GM12878 (cell line): ENCODE results near the gene MATN4.

Experiments
- GABPA ChIP-seq: IDR thresholded peaks from 2 replicates; pipeline ENCODE4 v1.6.1; 2014; ENCODE audit warnings: antibody characterized with exemption, low read depth, mild to moderate bottlenecking, inconsistent platforms
- POLR2A ChIP-seq: IDR thresholded peaks from 2 replicates; pipeline ENCODE4 v1.6.1; 2011; ENCODE audit warnings: low read depth, mild to moderate bottlenecking, low read length
- POLR2AphosphoS5 ChIP-seq: IDR thresholded peaks from 2 replicates; pipeline ENCODE4 v1.6.1; 2011; ENCODE audit warnings: mild to moderate bottlenecking, low read length, inconsistent platforms
- RAD21 ChIP-seq: IDR thresholded peaks from 2 replicates; pipeline ENCODE4 v1.6.1; 2011; ENCODE audit warnings: mild to moderate bottlenecking, low read depth, low read length, moderate library complexity; ENCODE audit not compliant: insufficient read depth
- SP1 ChIP-seq: IDR thresholded peaks from one replicate; pipeline ENCODE4 v1.6.1; 2011; ENCODE audit warnings: low read depth, low read length
- ZNF207 ChIP-seq: fragments of 450-650 bp; IDR thresholded peaks from 2 replicates; pipeline ENCODE4 v1.6.1; 2014; ENCODE audit warnings: antibody characterized with exemption, mild to moderate bottlenecking, borderline replicate concordance
- TF ChIP-seq, protein P1 (sequence below), 3 experiments: IDR thresholded peaks in 2 of 3; conservative IDR thresholded peaks in 1 of 3; 2 replicates each; pipeline ENCODE4 v1.5.1; 2011; ENCODE audit warnings: low read depth in 3 of 3, low read length in 3 of 3, mild to moderate bottlenecking in 3 of 3, control low read depth in 2 of 3, moderate library complexity in 2 of 3, inconsistent platforms in 1 of 3, mixed read lengths in 1 of 3; ENCODE audit not compliant: control insufficient read depth in 2 of 3, insufficient read depth in 1 of 3; ENCODE audit errors: extremely low read depth in 1 of 3
- TF ChIP-seq, protein P2 (sequence below): IDR thresholded peaks from 2 replicates; pipeline ENCODE4 v1.6.1; 2011; ENCODE audit warnings: low read depth, low read length, improper control_type of control experiment, borderline replicate concordance
- TF ChIP-seq, protein P3 (sequence below): fragments of 150-350 bp; IDR thresholded peaks from 2 replicates; pipeline ENCODE4 v1.6.1; 2016; ENCODE audit warnings: low read depth, low read length
- TF ChIP-seq, protein P4 (sequence below): fragments of 450-650 bp; conservative IDR thresholded peaks from 2 replicates; pipeline ENCODE4 v1.6.1; 2017; ENCODE audit warnings: mild to moderate bottlenecking, moderate library complexity
- TF ChIP-seq, protein P5 (sequence below): fragments of 450-650 bp; IDR thresholded peaks from 2 replicates; pipeline ENCODE4 v1.6.1; 2018; ENCODE audit warnings: mild to moderate bottlenecking, low read depth, moderate library complexity; ENCODE audit not compliant: partially characterized antibody

DNA sequence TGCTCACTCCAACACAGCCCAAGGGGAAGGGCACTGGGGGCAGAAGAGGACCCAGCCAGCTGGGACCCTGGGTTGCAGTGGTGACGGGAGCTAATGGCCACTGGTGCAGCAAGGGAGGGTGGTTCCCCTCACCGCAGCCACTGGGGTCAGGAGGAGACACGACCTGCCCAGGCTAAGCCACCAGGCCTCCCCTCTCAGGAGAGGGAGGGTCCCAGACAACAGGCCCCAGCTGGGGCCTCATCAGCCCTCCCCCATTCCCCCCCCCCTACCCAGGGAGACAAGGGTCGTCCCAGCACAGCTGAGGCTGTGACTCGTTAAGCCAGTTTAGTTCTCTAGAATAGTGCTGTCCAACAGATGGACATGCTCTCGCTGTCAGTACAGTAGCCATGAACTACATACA, 17.3 kb upstream of the MATN4 start:
- TF ChIP-seq, protein P1, sequence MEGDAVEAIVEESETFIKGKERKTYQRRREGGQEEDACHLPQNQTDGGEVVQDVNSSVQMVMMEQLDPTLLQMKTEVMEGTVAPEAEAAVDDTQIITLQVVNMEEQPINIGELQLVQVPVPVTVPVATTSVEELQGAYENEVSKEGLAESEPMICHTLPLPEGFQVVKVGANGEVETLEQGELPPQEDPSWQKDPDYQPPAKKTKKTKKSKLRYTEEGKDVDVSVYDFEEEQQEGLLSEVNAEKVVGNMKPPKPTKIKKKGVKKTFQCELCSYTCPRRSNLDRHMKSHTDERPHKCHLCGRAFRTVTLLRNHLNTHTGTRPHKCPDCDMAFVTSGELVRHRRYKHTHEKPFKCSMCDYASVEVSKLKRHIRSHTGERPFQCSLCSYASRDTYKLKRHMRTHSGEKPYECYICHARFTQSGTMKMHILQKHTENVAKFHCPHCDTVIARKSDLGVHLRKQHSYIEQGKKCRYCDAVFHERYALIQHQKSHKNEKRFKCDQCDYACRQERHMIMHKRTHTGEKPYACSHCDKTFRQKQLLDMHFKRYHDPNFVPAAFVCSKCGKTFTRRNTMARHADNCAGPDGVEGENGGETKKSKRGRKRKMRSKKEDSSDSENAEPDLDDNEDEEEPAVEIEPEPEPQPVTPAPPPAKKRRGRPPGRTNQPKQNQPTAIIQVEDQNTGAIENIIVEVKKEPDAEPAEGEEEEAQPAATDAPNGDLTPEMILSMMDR (IDR thresholded peaks at IDR 0.05 in 2 of 3, conservative IDR thresholded peaks at IDR 0.05 in 1 of 3; ENCODE audit: control insufficient read depth in 2 of 3, extremely low read depth in 1 of 3, insufficient read depth in 1 of 3, low read depth in 3 of 3, low read length in 3 of 3): no peak
- TF ChIP-seq SP1 (no peak), RAD21 (no peak), ZNF207 (no peak), GABPA (no peak), POLR2A (no peak), POLR2AphosphoS5 (no peak)
- TF ChIP-seq, protein P2, sequence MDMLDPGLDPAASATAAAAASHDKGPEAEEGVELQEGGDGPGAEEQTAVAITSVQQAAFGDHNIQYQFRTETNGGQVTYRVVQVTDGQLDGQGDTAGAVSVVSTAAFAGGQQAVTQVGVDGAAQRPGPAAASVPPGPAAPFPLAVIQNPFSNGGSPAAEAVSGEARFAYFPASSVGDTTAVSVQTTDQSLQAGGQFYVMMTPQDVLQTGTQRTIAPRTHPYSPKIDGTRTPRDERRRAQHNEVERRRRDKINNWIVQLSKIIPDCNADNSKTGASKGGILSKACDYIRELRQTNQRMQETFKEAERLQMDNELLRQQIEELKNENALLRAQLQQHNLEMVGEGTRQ: no peak
- TF ChIP-seq, protein P3, sequence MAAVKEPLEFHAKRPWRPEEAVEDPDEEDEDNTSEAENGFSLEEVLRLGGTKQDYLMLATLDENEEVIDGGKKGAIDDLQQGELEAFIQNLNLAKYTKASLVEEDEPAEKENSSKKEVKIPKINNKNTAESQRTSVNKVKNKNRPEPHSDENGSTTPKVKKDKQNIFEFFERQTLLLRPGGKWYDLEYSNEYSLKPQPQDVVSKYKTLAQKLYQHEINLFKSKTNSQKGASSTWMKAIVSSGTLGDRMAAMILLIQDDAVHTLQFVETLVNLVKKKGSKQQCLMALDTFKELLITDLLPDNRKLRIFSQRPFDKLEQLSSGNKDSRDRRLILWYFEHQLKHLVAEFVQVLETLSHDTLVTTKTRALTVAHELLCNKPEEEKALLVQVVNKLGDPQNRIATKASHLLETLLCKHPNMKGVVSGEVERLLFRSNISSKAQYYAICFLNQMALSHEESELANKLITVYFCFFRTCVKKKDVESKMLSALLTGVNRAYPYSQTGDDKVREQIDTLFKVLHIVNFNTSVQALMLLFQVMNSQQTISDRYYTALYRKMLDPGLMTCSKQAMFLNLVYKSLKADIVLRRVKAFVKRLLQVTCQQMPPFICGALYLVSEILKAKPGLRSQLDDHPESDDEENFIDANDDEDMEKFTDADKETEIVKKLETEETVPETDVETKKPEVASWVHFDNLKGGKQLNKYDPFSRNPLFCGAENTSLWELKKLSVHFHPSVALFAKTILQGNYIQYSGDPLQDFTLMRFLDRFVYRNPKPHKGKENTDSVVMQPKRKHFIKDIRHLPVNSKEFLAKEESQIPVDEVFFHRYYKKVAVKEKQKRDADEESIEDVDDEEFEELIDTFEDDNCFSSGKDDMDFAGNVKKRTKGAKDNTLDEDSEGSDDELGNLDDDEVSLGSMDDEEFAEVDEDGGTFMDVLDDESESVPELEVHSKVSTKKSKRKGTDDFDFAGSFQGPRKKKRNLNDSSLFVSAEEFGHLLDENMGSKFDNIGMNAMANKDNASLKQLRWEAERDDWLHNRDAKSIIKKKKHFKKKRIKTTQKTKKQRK: no peak
- TF ChIP-seq, protein P4, sequence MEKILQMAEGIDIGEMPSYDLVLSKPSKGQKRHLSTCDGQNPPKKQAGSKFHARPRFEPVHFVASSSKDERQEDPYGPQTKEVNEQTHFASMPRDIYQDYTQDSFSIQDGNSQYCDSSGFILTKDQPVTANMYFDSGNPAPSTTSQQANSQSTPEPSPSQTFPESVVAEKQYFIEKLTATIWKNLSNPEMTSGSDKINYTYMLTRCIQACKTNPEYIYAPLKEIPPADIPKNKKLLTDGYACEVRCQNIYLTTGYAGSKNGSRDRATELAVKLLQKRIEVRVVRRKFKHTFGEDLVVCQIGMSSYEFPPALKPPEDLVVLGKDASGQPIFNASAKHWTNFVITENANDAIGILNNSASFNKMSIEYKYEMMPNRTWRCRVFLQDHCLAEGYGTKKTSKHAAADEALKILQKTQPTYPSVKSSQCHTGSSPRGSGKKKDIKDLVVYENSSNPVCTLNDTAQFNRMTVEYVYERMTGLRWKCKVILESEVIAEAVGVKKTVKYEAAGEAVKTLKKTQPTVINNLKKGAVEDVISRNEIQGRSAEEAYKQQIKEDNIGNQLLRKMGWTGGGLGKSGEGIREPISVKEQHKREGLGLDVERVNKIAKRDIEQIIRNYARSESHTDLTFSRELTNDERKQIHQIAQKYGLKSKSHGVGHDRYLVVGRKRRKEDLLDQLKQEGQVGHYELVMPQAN: no peak
- TF ChIP-seq, protein P5, sequence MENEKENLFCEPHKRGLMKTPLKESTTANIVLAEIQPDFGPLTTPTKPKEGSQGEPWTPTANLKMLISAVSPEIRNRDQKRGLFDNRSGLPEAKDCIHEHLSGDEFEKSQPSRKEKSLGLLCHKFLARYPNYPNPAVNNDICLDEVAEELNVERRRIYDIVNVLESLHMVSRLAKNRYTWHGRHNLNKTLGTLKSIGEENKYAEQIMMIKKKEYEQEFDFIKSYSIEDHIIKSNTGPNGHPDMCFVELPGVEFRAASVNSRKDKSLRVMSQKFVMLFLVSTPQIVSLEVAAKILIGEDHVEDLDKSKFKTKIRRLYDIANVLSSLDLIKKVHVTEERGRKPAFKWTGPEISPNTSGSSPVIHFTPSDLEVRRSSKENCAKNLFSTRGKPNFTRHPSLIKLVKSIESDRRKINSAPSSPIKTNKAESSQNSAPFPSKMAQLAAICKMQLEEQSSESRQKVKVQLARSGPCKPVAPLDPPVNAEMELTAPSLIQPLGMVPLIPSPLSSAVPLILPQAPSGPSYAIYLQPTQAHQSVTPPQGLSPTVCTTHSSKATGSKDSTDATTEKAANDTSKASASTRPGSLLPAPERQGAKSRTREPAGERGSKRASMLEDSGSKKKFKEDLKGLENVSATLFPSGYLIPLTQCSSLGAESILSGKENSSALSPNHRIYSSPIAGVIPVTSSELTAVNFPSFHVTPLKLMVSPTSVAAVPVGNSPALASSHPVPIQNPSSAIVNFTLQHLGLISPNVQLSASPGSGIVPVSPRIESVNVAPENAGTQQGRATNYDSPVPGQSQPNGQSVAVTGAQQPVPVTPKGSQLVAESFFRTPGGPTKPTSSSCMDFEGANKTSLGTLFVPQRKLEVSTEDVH: no peak
